ACC112 (cell line): ENCODE measurements around the gene OTOG.

Source experiments
- H2AFZ ChIP-seq: fragments of 200-600 bp; sonication (generic); one replicate; pipeline ENCODE4 v1.6.0; 2017; ENCODE audit warnings: antibody characterized with exemption, low read length; ENCODE audit not compliant: unreplicated experiment
- H3K27ac ChIP-seq: fragments of 200-600 bp; sonication (generic); 2 replicates; pipeline ENCODE4 v1.5.1; 2014; ENCODE audit warnings: low read depth, mild to moderate bottlenecking, antibody characterized with exemption, low read length, moderate library complexity
- H3K27me3 ChIP-seq: fragments of 200-600 bp; sonication (generic); 2 replicates; pipeline ENCODE4 v1.6.1; 2014; ENCODE audit warnings: mild to moderate bottlenecking, antibody characterized with exemption, low read length, moderate library complexity, mixed read lengths; ENCODE audit not compliant: insufficient read depth
- H3K36me3 ChIP-seq: fragments of 200-600 bp; sonication (generic); 2 replicates; pipeline ENCODE4 v1.6.1; 2016; ENCODE audit warnings: mild to moderate bottlenecking, antibody characterized with exemption, low read length, moderate library complexity, mixed read lengths; ENCODE audit not compliant: insufficient read depth
- H3K4me1 ChIP-seq: fragments of 200-600 bp; sonication (generic); one replicate; pipeline ENCODE4 v1.6.1; 2016; ENCODE audit warnings: low read length, mixed read lengths; ENCODE audit not compliant: insufficient read depth, unreplicated experiment, control insufficient read depth
- H3K4me3 ChIP-seq: fragments of 200-600 bp; sonication (generic); 2 replicates; pipeline ENCODE4 v1.5.1; 2014; ENCODE audit warnings: mild to moderate bottlenecking, low read depth, low read length
- H3K79me2 ChIP-seq: fragments of 200-600 bp; sonication (generic); one replicate; pipeline ENCODE4 v1.6.0; 2016; ENCODE audit warnings: low read length; ENCODE audit not compliant: control insufficient read depth, unreplicated experiment, insufficient read depth

The OTOG gene

DNA sequence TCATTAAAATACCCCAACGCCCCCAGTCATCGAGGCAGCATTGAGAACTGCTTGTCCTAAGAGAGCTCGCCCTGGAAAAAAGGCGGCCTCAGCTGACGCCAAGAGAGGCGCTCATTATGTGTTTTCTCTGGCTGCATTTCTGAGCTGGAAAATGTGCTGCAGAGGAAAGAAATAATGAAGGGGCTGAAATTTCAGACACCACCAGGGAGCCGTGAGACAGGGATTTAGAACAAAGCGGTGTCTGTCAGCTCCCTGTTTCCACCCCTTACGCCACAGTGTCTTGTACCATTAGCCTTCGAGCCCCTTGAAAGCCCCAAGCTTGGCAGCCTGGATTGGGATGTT lies 17.2 kb upstream of the OTOG start:
- Histone ChIP-seq H3K27me3 (peaks cover 62% of the 10 kb centered on the region), H2AFZ (no peak overlapping the region), H3K4me3 (no peak overlapping the region), H3K79me2 (no peaks in the 10 kb centered on the region), H3K4me1 (no peaks in the 10 kb centered on the region), H3K36me3 (no peaks in the 10 kb centered on the region), H3K27ac (no peak overlapping the region)

DNA sequence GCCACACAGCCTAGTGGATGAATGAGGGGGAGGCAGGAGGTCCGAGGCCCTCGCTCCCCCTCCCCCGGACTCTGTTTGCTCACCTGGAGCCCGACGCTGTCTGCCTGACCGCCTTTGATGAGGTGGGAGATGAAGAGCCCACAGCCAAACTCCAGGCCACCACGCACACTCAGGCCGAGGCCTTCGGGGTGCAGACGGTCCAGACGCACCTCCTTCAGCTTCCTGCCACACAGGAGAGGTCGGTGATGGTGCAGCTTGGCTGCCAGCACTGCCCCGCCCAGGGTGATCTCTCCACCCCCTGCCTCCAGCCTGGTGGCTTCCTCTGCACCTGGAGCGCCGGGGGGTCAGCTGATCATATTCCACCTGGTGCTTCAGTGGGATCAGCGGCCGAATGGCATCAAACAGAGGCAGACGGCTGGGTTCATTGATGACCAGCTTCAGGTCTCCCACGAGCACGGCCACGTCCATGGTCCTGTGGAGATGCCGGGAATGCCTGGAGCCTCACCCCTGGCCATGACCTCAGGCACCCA lies 15.9 kb upstream of the OTOG start:
- no peak overlapping the region for H3K27ac ChIP-seq
- H2AFZ ChIP-seq, result no peak overlapping the region
- no peaks in the 10 kb centered on the region for H3K36me3 ChIP-seq
- H3K79me2 ChIP-seq, result no peaks in the 10 kb centered on the region
- peaks cover 64% of the 10 kb centered on the region for H3K27me3 ChIP-seq
- H3K4me1 ChIP-seq, result no peaks in the 10 kb centered on the region
- H3K4me3 ChIP-seq, result no peak overlapping the region

DNA sequence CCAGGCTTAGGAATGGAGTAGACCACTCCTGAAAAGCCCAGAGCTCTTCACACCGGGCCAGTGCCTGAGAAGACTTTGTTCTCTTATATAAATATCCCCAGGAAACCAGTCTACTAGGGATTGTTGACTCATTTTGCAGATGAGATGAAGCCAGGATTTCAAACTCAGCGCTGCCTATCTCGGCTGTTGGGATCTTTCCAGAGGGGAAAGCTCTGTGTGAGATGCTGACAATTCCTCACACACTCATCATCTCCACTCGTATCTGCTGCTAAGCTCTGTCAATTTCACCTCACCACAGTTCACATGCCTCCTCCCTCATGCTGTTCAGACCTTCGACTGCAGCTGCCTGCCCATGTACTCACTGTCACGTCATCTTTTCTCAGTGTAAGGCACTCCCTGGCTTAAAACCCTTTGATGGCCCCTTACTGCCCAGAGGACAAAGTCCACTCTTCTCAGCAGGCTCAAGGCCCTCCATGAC lies 15.4 kb upstream of the OTOG start:
- Histone ChIP-seq H3K36me3 (no peaks in the 10 kb centered on the region), H3K4me1 (no peaks in the 10 kb centered on the region), H3K79me2 (no peaks in the 10 kb centered on the region), H3K27ac (no peak overlapping the region), H2AFZ (no peak overlapping the region), H3K27me3 (peaks cover 69% of the 10 kb centered on the region), H3K4me3 (no peak overlapping the region)

DNA sequence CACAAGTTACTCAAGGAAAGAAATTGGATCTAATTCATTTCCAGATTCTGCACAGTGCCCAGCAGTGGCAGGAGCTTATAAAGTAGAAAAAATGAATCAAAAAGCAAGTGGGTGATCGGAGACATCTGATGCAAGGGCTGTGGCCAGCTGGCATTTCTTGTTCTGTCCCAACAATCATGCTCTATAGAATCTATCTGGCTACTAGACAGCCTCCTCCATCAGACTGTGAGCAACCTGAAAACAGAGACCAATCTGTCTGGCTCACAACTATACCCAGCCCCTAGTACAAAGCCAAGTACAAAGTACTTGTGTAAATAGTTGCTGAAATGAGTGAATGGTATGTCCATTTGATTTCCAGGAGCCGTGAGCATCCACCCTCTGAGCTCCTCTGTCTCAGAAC lies 14.3 kb upstream of the OTOG start:
- Histone ChIP-seq H3K4me1 (no peaks in the 10 kb centered on the region), H3K27me3 (peaks cover 80% of the 10 kb centered on the region), H3K4me3 (no peak overlapping the region), H2AFZ (no peak overlapping the region), H3K79me2 (no peaks in the 10 kb centered on the region), H3K36me3 (no peaks in the 10 kb centered on the region), H3K27ac (no peak overlapping the region)

DNA sequence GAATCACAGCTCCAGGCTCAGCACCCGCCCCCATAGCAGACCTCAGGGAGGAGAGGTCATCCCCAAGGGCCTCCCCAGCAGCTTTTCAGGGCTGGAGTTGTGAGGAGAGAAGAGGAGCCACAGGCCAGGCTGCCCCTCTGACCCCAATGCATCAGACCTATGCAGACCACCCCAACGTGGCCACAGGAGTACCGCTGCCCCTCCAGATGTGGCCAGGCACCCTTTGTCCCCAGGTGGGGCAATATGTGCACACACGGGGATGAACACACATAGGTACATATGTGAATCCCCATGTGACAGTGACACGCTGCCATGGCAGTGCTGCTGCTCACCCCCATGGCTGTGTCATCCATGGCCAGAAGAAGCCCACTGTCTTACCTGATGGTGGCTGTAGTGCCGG lies 13.7 kb upstream of the OTOG start:
- H3K79me2 ChIP-seq, result no peaks in the 10 kb centered on the region
- no peak overlapping the region for H3K27ac ChIP-seq

DNA sequence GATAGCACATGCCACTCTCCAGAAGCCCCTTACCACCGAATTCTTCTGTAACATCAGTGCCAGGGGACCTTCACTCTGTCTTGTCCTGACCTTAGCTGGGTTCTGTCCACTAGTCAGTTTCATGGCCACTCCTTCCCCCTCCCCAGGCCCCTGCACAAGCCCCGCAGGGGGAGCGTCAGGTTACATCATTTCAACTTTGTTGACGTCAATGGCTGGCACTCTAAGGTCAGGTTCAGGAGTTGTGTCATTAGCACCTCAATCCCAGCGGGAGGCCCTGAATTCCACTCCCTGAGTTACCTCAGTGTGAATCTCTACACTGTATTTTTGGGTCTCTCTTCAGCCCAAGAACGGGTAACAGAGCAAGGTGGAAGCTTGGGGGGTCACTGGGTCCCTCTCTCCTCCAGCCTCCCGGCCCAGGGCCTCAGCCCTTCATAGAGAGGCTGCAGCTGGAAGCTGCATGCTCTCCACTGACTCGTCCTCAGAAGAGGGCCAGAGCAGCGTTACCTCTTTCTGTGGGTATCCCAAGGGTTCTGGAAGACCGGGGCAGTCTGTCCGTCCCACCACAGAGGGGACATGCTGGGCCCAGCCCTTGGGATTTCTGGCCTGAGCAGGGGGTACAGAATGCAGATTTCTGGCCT lies 13.2 kb upstream of the OTOG start:
- no peak overlapping the region for H3K27ac ChIP-seq
- H3K4me3 ChIP-seq, result no peak overlapping the region
- no peaks in the 10 kb centered on the region for H3K4me1 ChIP-seq
- H3K27me3 ChIP-seq, result peaks cover 84% of the 10 kb centered on the region
- H3K79me2 ChIP-seq, result no peaks in the 10 kb centered on the region
- H2AFZ ChIP-seq, result no peak overlapping the region
- no peaks in the 10 kb centered on the region for H3K36me3 ChIP-seq

More for the DNA sequence above, 13.7 kb upstream of the OTOG start:
- H3K36me3 ChIP-seq, result no peaks in the 10 kb centered on the region
- no peaks in the 10 kb centered on the region for H3K4me1 ChIP-seq
- no peak overlapping the region for H2AFZ ChIP-seq
- no peak overlapping the region for H3K4me3 ChIP-seq
- peaks cover 84% of the 10 kb centered on the region for H3K27me3 ChIP-seq

DNA sequence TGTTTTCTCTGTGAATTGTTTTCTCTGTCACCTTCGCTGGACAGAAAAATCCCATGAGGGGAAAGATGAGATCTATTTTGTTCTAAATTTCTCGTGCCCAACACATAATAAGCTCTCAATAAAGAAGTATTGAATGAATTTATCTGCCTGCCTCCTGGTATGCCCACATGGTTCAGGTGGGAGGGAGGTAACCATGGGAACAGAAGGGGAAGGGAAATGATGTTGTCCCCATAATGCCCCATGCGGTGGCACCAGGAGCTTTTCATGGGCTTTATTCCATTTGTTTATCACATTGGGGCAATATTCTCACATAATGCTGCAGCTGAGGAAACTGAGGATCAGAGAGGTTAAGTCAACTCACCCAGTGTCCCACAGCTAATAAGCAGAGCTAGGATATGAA lies 11.6 kb upstream of the OTOG start:
- H2AFZ ChIP-seq, result no peak overlapping the region
- peaks cover 82% of the 10 kb centered on the region for H3K27me3 ChIP-seq
- no peak overlapping the region for H3K27ac ChIP-seq
- H3K4me1 ChIP-seq, result no peaks in the 10 kb centered on the region
- no peaks in the 10 kb centered on the region for H3K36me3 ChIP-seq
- H3K4me3 ChIP-seq, result no peak overlapping the region
- H3K79me2 ChIP-seq, result no peaks in the 10 kb centered on the region

DNA sequence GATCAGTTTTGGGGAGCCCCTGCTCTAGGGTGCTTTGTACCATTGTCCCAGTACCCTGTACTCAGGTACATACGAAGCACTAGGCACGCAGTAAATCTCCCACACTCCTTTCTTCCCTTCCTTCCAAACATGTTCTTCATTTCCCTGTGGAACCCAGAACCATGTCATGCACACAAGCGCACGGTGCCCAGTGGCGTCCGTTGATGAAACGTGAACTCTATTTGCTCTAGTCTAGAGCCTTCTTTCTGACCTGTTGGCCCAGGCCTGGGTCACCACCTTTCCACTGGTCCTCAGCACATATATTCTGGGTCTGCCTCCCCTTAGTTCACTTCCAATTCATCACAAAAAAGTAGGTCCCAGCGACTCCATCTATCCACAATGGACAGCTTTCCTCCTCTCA lies 9.8 kb upstream of the OTOG start:
- H3K4me1 ChIP-seq, result no peaks in the 10 kb centered on the region

DNA sequence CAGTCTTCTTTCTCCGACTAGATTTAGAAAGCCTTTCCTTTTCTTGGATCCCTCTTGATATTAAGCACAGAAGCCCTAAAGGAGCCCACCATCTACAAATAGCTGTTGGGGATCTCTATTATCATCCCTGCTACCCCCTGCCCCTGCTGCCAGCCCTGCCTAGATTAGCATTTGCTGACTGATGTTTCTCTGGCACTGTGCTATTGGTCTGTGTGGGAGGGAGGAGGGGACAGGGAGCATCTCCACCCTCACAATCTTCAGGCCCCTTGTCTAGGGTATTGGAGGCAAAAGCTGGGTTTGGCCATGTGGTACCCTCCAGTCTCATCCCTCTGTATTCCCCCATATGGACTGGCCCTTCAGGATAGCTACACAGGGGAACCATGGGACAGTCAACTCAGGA lies 9.0 kb upstream of the OTOG start:
- Histone ChIP-seq H3K27me3 (peaks cover 83% of the 10 kb centered on the region), H3K27ac (no peak overlapping the region), H3K4me1 (no peaks in the 10 kb centered on the region), H3K79me2 (no peaks in the 10 kb centered on the region), H3K36me3 (no peaks in the 10 kb centered on the region), H2AFZ (no peak overlapping the region), H3K4me3 (no peak overlapping the region)

More for the DNA sequence above, 9.8 kb upstream of the OTOG start:
- Histone ChIP-seq H3K36me3 (no peaks in the 10 kb centered on the region), H3K4me3 (no peak overlapping the region), H3K27me3 (peaks cover 82% of the 10 kb centered on the region), H3K79me2 (no peaks in the 10 kb centered on the region), H3K27ac (no peak overlapping the region), H2AFZ (no peak overlapping the region)

DNA sequence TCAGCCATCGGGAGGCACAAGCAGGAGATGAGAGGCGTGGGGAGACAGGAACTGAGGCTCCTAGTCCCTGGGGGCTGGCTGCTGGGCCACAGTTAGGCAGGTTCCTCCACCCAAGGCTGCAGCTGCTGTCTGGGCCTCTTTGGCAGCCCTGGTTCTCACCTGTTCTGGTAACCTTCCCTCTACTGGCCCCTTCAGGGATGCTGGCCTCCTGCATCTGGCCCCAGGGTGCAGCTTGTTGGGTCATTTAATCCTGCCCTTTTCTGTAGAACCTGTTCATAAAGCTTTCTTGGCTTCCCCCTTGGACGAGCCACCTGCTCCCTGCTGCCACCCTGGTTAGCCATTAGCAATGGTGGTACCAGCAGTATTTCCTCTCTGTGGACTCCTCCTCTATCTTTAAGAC lies 8.3 kb upstream of the OTOG start:
- Histone ChIP-seq H3K36me3 (no peaks in the 10 kb centered on the region), H3K4me1 (no peaks in the 10 kb centered on the region), H3K4me3 (no peak overlapping the region), H3K27me3 (peaks cover 83% of the 10 kb centered on the region), H3K79me2 (no peaks in the 10 kb centered on the region), H3K27ac (no peak overlapping the region), H2AFZ (no peak overlapping the region)

DNA sequence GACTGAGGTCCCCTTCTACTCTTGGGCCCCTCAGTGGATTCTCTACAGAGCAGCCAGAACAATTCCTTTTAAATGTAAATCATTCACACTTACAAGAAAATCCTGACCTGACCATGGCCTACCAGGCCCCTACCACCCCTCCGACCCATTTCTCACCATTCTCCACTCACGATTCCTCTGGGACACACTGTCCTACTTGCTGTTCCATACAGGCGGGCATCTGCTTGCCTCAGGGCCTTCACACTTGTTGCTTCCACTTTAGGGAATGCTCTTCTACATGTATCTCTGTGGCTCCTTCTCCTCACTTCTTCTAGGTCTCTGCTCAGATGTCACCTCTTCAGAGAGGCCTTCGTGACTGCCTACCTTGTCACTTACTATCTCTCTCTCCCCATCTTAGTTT lies 6.3 kb upstream of the OTOG start:
- no peak overlapping the region for H3K4me3 ChIP-seq
- no peak overlapping the region for H2AFZ ChIP-seq
- no peak overlapping the region for H3K27ac ChIP-seq
- H3K4me1 ChIP-seq, result no peaks in the 10 kb centered on the region
- H3K36me3 ChIP-seq, result no peaks in the 10 kb centered on the region
- peaks cover 92% of the 10 kb centered on the region for H3K27me3 ChIP-seq
- no peaks in the 10 kb centered on the region for H3K79me2 ChIP-seq
